ENCODE data around the gene KRTAP4-12. TPM values are rescaled to one million over a fixed set of nuclear protein-coding genes. Genes with fewer than 3 reads are reported as not detected.
"Not testable (repeated sequence)": the region's sequence is repeated elsewhere in the genome, so short reads cannot be mapped to it uniquely, and the experiment has no call there.

The KRTAP4-12 gene
- total RNA-seq, 1 donor from 2014 or later: not detected

GRCh38 chr17:41103896-41104295, 20.1 kb downstream of the KRTAP4-12 start:
- DNase-seq (ENCODE audit: low spot score): no peak
- no peak for ATAC-seq
- intact Hi-C loops (cut with DNase I): no loop called here

GRCh38 chr17:41101586-41102259, 22.3 kb downstream of the KRTAP4-12 start, which contains the start of gene KRTAP4-16:
Gene KRTAP4-16 (minus strand): TSS chr17:41102209. CDS start chr17:41102209, 0 bp downstream.
- intact Hi-C loops (cut with DNase I): no loop called here
- DNase-seq (ENCODE audit: low spot score) (no peak), ATAC-seq (no peak)

GRCh38 chr17:41099682-41100480, 24.1 kb downstream of the KRTAP4-12 start:
- DNase-seq (ENCODE audit: low spot score); ATAC-seq; intact Hi-C loops (cut with DNase I): not testable (repeated sequence)

- ATAC-seq (no peak), DNase-seq (ENCODE audit: low spot score) (no peak)
- intact Hi-C loops (cut with DNase I): no loop called here
Measured at GRCh38 chr17:41098481-41098880, 25.5 kb downstream of the KRTAP4-12 start.

- ATAC-seq (no peak), DNase-seq (ENCODE audit: low spot score) (no peak)
- intact Hi-C loops (cut with DNase I): no loop called here
Measured at GRCh38 chr17:41098042-41098441, 25.9 kb downstream of the KRTAP4-12 start, which contains the start of gene KRTAP4-8. Gene KRTAP4-8 (minus strand): TSS chr17:41098142. CDS start chr17:41098084, 58 bp downstream.

GRCh38 chr17:41096055-41096454, 27.9 kb downstream of the KRTAP4-12 start:
- no peak for DNase-seq (ENCODE audit: low spot score)
- no peak for ATAC-seq
- intact Hi-C loops (cut with DNase I): no loop called here

- DNase-seq (ENCODE audit: low spot score); intact Hi-C loops (cut with DNase I); ATAC-seq: not testable (repeated sequence)
Measured at GRCh38 chr17:41088760-41089352, 35.1 kb downstream of the KRTAP4-12 start.

- intact Hi-C loops (cut with DNase I); ATAC-seq; DNase-seq (ENCODE audit: low spot score): not testable (repeated sequence)
Measured at GRCh38 chr17:41084100-41084856, 39.7 kb downstream of the KRTAP4-12 start, which contains the start of gene KRTAP4-7. Gene KRTAP4-7 (plus strand): TSS chr17:41084150. CDS start chr17:41084207, 57 bp downstream.

GRCh38 chr17:41083427-41083826, 40.6 kb downstream of the KRTAP4-12 start:
- DNase-seq (ENCODE audit: low spot score); intact Hi-C loops (cut with DNase I); ATAC-seq: not testable (repeated sequence)

GRCh38 chr17:41082626-41083025, 41.4 kb downstream of the KRTAP4-12 start:
- ATAC-seq (no peak), DNase-seq (ENCODE audit: low spot score) (no peak)
- intact Hi-C loops (cut with DNase I): no loop called here

GRCh38 chr17:41076788-41077187, 47.2 kb downstream of the KRTAP4-12 start:
- no peak for ATAC-seq
- no peak for DNase-seq (ENCODE audit: low spot score)
- intact Hi-C loops (cut with DNase I): no loop called here

GRCh38 chr17:41073676-41074075, 50.3 kb downstream of the KRTAP4-12 start:
- intact Hi-C loops (cut with DNase I): no loop called here
- DNase-seq (ENCODE audit: low spot score): no peak
- ATAC-seq: no peak

Other genes starting within 250 kb of the KRTAP4-12 start
- gene KRT20, start 238.9 kb downstream of the KRTAP4-12 start, total RNA-seq: not detected
- 0.53 TPM for gene KRT23, start 186.5 kb downstream of the KRTAP4-12 start, total RNA-seq
- gene KRT39, start 157.2 kb downstream of the KRTAP4-12 start, total RNA-seq: not detected
- gene KRT40, start 139.9 kb downstream of the KRTAP4-12 start, total RNA-seq: not detected
- not detected for gene KRTAP3-3, start 130.0 kb downstream of the KRTAP4-12 start, total RNA-seq
- not detected for gene KRTAP3-2, start 124.3 kb downstream of the KRTAP4-12 start, total RNA-seq
- not detected for gene KRTAP3-1, start 115.1 kb downstream of the KRTAP4-12 start, total RNA-seq
- not detected for gene KRTAP1-5, start 97.0 kb downstream of the KRTAP4-12 start, total RNA-seq
- gene KRTAP1-4, start 94.0 kb downstream of the KRTAP4-12 start, total RNA-seq: not detected
- not detected for gene KRTAP1-3, start 89.3 kb downstream of the KRTAP4-12 start, total RNA-seq
- gene KRTAP1-1, start 82.7 kb downstream of the KRTAP4-12 start, total RNA-seq: not detected
- gene KRTAP2-1, start 76.9 kb downstream of the KRTAP4-12 start, total RNA-seq: not detected
- gene KRTAP2-2, start 69.0 kb downstream of the KRTAP4-12 start, total RNA-seq: not detected
- gene KRTAP2-3, start 64.1 kb downstream of the KRTAP4-12 start, total RNA-seq: not detected
- gene KRTAP2-4, start 58.3 kb downstream of the KRTAP4-12 start, total RNA-seq: not detected
- gene KRTAP4-7, start 40.0 kb downstream of the KRTAP4-12 start, total RNA-seq: not detected
- gene KRTAP4-8, start 26.0 kb downstream of the KRTAP4-12 start, total RNA-seq: not detected
- not detected for gene KRTAP4-16, start 22.0 kb downstream of the KRTAP4-12 start, total RNA-seq
- gene KRTAP4-9, start 18.8 kb downstream of the KRTAP4-12 start, total RNA-seq: not detected
- gene KRTAP4-11, start 5.8 kb downstream of the KRTAP4-12 start, total RNA-seq: not detected
- not detected for gene KRTAP4-6, start 16.4 kb upstream of the KRTAP4-12 start, total RNA-seq
- not detected for gene KRTAP4-5, start 25.6 kb upstream of the KRTAP4-12 start, total RNA-seq
- gene KRTAP4-4, start 36.6 kb upstream of the KRTAP4-12 start, total RNA-seq: not detected
- not detected for gene KRTAP4-3, start 44.0 kb upstream of the KRTAP4-12 start, total RNA-seq
- not detected for gene KRTAP4-2, start 54.0 kb upstream of the KRTAP4-12 start, total RNA-seq
- gene KRTAP4-1, start 60.7 kb upstream of the KRTAP4-12 start, total RNA-seq: not detected
- not detected for gene KRTAP9-1, start 65.7 kb upstream of the KRTAP4-12 start, total RNA-seq
- not detected for gene KRTAP9-2, start 102.5 kb upstream of the KRTAP4-12 start, total RNA-seq
- not detected for gene KRTAP9-3, start 108.3 kb upstream of the KRTAP4-12 start, total RNA-seq
- not detected for gene KRTAP9-8, start 113.8 kb upstream of the KRTAP4-12 start, total RNA-seq
- gene KRTAP9-4, start 125.5 kb upstream of the KRTAP4-12 start, total RNA-seq: not detected
- gene KRTAP9-9, start 131.2 kb upstream of the KRTAP4-12 start, total RNA-seq: not detected
- not detected for gene KRTAP9-6, start 141.2 kb upstream of the KRTAP4-12 start, total RNA-seq
- not detected for gene KRTAP9-7, start 151.5 kb upstream of the KRTAP4-12 start, total RNA-seq
- not detected for gene KRTAP29-1, start 178.7 kb upstream of the KRTAP4-12 start, total RNA-seq
- gene KRTAP16-1, start 185.1 kb upstream of the KRTAP4-12 start, total RNA-seq: not detected
- gene KRTAP17-1, start 191.5 kb upstream of the KRTAP4-12 start, total RNA-seq: not detected
- not detected for gene KRT33A, start 226.6 kb upstream of the KRTAP4-12 start, total RNA-seq
- gene KRT33B, start 245.6 kb upstream of the KRTAP4-12 start, total RNA-seq: not detected

All from sciatic nerve (tissue), 2 donors.